ENCODE results near the gene ENTPD7. TPM values are rescaled to one million over a fixed set of nuclear protein-coding genes. Genes with fewer than 3 reads are reported as not detected.

Gene ENTPD7
- total and polyA plus RNA-seq, 2 of the 8 experiments (the other 6 are each of a cell fraction or from before 2014, with no cell fraction given) = 5.0 to 15.6 TPM

- no peak for TF ChIP-seq CHD7 (IDR thresholded peaks at IDR 0.05; ENCODE audit: insufficient replicate concordance, low read length)
- no peak for TF ChIP-seq CHD2 (IDR thresholded peaks at IDR 0.05; ENCODE audit: low read length)
Observed at GRCh38 chr10:99610221-99610620, 49.1 kb upstream of the ENTPD7 start (continued).
